Suprapubic skin (tissue), 4 donors: Measurements from ENCODE around the gene ZAP70. TPM values are rescaled to one million over a fixed set of nuclear protein-coding genes. Genes with fewer than 3 reads are reported as not detected.

ENCODE experiments used
- DNase-seq, 2 donors: peaks; one replicate each; pipeline ENCODE4 v3.0.0-alpha.2; 2019; ENCODE audit warnings: low spot score in 2 of 2
- H3K27ac ChIP-seq: fragments of 200-600 bp; sonication (generic); one replicate; pipeline ENCODE4 v1.5.1; 2019
- H3K27me3 ChIP-seq: fragments of 200-600 bp; sonication (generic); one replicate; pipeline ENCODE4 v1.5.1; 2019
- H3K36me3 ChIP-seq: fragments of 200-600 bp; sonication (generic); one replicate; pipeline ENCODE4 v1.5.1; 2019
- H3K4me1 ChIP-seq: fragments of 200-600 bp; sonication (generic); one replicate; pipeline ENCODE4 v1.5.1; 2019
- H3K4me3 ChIP-seq: fragments of 200-600 bp; sonication (generic); one replicate; pipeline ENCODE4 v1.5.1; 2019; ENCODE audit warnings: mild to moderate bottlenecking
- H3K9me3 ChIP-seq: fragments of 200-600 bp; sonication (generic); one replicate; pipeline ENCODE4 v1.5.1; 2019
- CTCF ChIP-seq, 2 donors: fragments of 200-600 bp in 1 of 2; fragments of 450-650 bp in 1 of 2; sonication (generic) in 1 of 2; IDR thresholded peaks; one replicate each; pipeline ENCODE4 v1.5.1; 2016 to 2019; ENCODE audit warnings: antibody characterized with exemption in 2 of 2, mild to moderate bottlenecking in 1 of 2, moderate library complexity in 1 of 2
- EP300 ChIP-seq: sonication (generic); formaldehyde crosslinking; IDR thresholded peaks from one replicate; pipeline ENCODE4 v1.6.1; 2017; ENCODE audit warnings: antibody characterized with exemption
- POLR2A ChIP-seq, 2 donors: fragments of 450-650 bp; IDR thresholded peaks; one replicate each; pipeline ENCODE4 v1.6.1; 2017; ENCODE audit warnings: antibody characterized with exemption in 2 of 2, mild to moderate bottlenecking in 2 of 2, moderate library complexity in 2 of 2
- POLR2AphosphoS5 ChIP-seq, 3 donors: sonication (generic); formaldehyde crosslinking; IDR thresholded peaks; one replicate each; pipeline ENCODE4 v1.6.1; 2017; ENCODE audit warnings: antibody characterized with exemption in 3 of 3
- WGBS: methylation state at CpG from one replicate; pipeline ENCODE4 v1.1.5; 2018; 5-methylcytosine and 5-hydroxymethylcytosine counted together
- total RNA-seq, 4 donors: library from RNA; depleted of rRNA; stranded (reverse); fragments of >200 nt; gene quantifications; one replicate each; pipeline ENCODE4 v1.1.0, GENCODE V29; 2016

The ZAP70 gene
- total RNA-seq, 4 donors from 2014 or later: 1.1 to 5.5 (median 2.2) TPM

GRCh38 chr2:97779141-97779540 lies 65.8 kb downstream of the ZAP70 start:
- H3K4me1 ChIP-seq: no peaks in the 10 kb centered on the region
- 100% methylated on average over 1 of the region's 4 CpGs for WGBS
- no peak overlapping the region for H3K4me3 ChIP-seq

GRCh38 chr2:97781981-97782380 lies 68.6 kb downstream of the ZAP70 start:
- no peak for DNase-seq
- Histone ChIP-seq H3K4me3 (no peak overlapping the region), H3K27me3 (no peaks in the 10 kb centered on the region), H3K36me3 (peaks cover 17% of the 10 kb centered on the region), H3K27ac (no peak overlapping the region), H3K4me1 (no peaks in the 10 kb centered on the region), H3K9me3 (no peaks in the 10 kb centered on the region)
- TF ChIP-seq POLR2A (IDR thresholded peaks at IDR 0.05): no peak
- no peak for TF ChIP-seq POLR2AphosphoS5 (IDR thresholded peaks at IDR 0.05)
- TF ChIP-seq EP300: no peak
- no peak for TF ChIP-seq CTCF (IDR thresholded peaks at IDR 0.05)
- WGBS: 93% methylated on average over 2 of the region's 4 CpGs

More at GRCh38 chr2:97779141-97779540, 65.8 kb downstream of the ZAP70 start:
- Histone ChIP-seq H3K27ac (no peak overlapping the region), H3K9me3 (no peaks in the 10 kb centered on the region), H3K36me3 (peaks cover 34% of the 10 kb centered on the region), H3K27me3 (no peaks in the 10 kb centered on the region)
- DNase-seq: no peak
- no peak for TF ChIP-seq CTCF (IDR thresholded peaks at IDR 0.05)
- TF ChIP-seq EP300: no peak
- no peak for TF ChIP-seq POLR2A (IDR thresholded peaks at IDR 0.05)
- TF ChIP-seq POLR2AphosphoS5 (IDR thresholded peaks at IDR 0.05): no peak

DNA sequence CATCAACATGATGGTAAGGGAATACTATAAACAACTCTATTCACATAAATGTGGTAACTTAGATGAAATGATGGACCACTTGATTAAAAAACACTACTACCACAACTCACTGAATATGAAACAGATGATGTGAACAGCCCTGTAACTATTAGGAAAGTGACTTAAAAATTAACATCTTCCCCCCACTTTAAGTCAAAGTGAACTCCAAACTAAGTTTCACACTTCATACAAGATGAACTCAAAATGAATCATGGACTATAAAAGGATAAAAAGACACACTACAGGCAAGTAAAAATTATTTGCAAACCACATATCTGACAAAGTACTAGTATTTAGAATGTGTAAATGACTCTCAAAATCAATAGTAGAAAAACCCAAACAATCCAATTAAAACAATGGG lies 71.6 kb downstream of the ZAP70 start:
- no peak for DNase-seq
- TF ChIP-seq POLR2A (IDR thresholded peaks at IDR 0.05): no peak
- TF ChIP-seq EP300: no peak
- TF ChIP-seq POLR2AphosphoS5 (IDR thresholded peaks at IDR 0.05): no peak
- no peak for TF ChIP-seq CTCF (IDR thresholded peaks at IDR 0.05)
- no peak overlapping the region for H3K27ac ChIP-seq
- H3K9me3 ChIP-seq: no peaks in the 10 kb centered on the region
- no peaks in the 10 kb centered on the region for H3K4me1 ChIP-seq
- H3K4me3 ChIP-seq: no peak overlapping the region
- peaks cover 24% of the 10 kb centered on the region for H3K36me3 ChIP-seq
- H3K27me3 ChIP-seq: no peaks in the 10 kb centered on the region

GRCh38 chr2:97785818-97786217 lies 72.4 kb downstream of the ZAP70 start:
- TF ChIP-seq POLR2A (IDR thresholded peaks at IDR 0.05): no peak
- no peak for TF ChIP-seq CTCF (IDR thresholded peaks at IDR 0.05)
- TF ChIP-seq EP300: no peak
- no peak for TF ChIP-seq POLR2AphosphoS5 (IDR thresholded peaks at IDR 0.05)

DNA sequence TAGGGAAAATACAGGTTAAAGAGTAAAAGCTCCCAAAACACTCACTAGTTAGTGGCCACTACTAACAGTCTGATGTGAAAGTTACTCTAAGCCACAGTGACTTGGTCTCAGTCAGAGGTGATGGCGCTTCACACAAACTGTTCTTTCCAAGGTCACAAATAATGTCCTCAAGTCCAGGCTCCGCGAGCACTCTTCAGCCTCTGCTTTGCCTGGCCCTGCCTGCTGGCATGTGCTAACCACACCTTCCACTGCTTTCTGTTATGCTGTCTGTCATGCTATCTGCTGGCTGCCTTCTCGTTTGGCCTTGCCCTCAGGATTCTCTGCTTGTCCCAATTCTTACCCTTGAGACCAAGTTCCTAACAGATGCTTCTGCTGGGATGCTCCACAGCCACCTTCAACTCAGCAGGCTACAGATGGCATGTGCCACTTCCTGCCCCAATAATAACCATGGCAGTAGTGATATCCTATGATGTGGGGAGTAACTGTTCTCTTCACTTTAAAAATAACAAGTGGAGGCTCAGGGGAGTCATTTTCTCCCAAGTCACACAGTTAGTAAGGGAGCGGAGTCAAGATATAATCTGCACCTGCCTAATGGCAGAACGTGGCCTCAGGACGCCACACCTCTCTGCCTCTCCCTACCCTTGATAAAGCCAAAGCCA lies 75.7 kb downstream of the ZAP70 start:
- Histone ChIP-seq H3K36me3 (peaks cover 51% of the 10 kb centered on the region), H3K27me3 (no peaks in the 10 kb centered on the region), H3K9me3 (no peaks in the 10 kb centered on the region), H3K4me3 (no peak overlapping the region), H3K27ac (no peak overlapping the region), H3K4me1 (no peaks in the 10 kb centered on the region)
- WGBS: 85% methylated on average over 7 of the region's 7 CpGs
- DNase-seq: no peak
- TF ChIP-seq CTCF (IDR thresholded peaks at IDR 0.05): no peak

More at GRCh38 chr2:97785818-97786217, 72.4 kb downstream of the ZAP70 start:
- no peaks in the 10 kb centered on the region for H3K4me1 ChIP-seq
- H3K4me3 ChIP-seq: no peak overlapping the region
- H3K36me3 ChIP-seq: peaks cover 24% of the 10 kb centered on the region
- H3K9me3 ChIP-seq: no peaks in the 10 kb centered on the region
- WGBS: 87% methylated on average over 2 of the region's 2 CpGs
- H3K27me3 ChIP-seq: no peaks in the 10 kb centered on the region
- no peak overlapping the region for H3K27ac ChIP-seq
- no peak for DNase-seq

Other genes with a start within 250 kb of the ZAP70 start
- gene ANKRD36B, start 123.7 kb upstream of the ZAP70 start, total RNA-seq: 100 to 1,000 TPM in 1 of 4 donors, 10 to 100 TPM in 3; 13.8 to 112 (median 20.9) TPM
- 100 to 1,000 TPM; 260 to 595 (median 427) TPM for gene COX5B, start 67.5 kb upstream of the ZAP70 start, total RNA-seq
- 10 to 100 TPM; 54.9 to 89.1 (median 74.4) TPM for gene ACTR1B, start 49.5 kb upstream of the ZAP70 start, total RNA-seq
- 10 to 100 TPM in 3 of 4 donors, 1 to 10 TPM in 1; 4.5 to 45.7 (median 14.7) TPM for gene C2orf92, start 43.9 kb upstream of the ZAP70 start, total RNA-seq